GM06990 (cell line): ENCODE measurements around the gene ZNG1F.
"Not testable (repeated sequence)": the region's sequence is repeated elsewhere in the genome, so short reads cannot be mapped to it uniquely, and the experiment has no call there.

Experiments
- DNase-seq: peaks from one replicate; pipeline ENCODE4 v3.0.0-alpha.2; 2011; ENCODE audit not compliant: insufficient read length; ENCODE audit errors: extremely low read depth
- H3K27me3 ChIP-seq: replicated peaks from 2 replicates; pipeline ENCODE4 v1.6.0; 2011; ENCODE audit warnings: low read length; ENCODE audit not compliant: control insufficient read depth, insufficient read depth
- H3K36me3 ChIP-seq: 2 replicates; pipeline ENCODE4 v1.5.1; 2011; ENCODE audit warnings: low read length; ENCODE audit not compliant: control insufficient read depth, insufficient read depth
- H3K4me3 ChIP-seq: replicated peaks from 2 replicates; pipeline ENCODE4 v1.5.1; 2011; ENCODE audit warnings: low read depth, mild to moderate bottlenecking, control low read depth, low read length
- CTCF ChIP-seq: IDR thresholded peaks from 2 replicates; pipeline ENCODE4 v1.5.1; 2011; ENCODE audit warnings: low read length, control low read depth, mild to moderate bottlenecking, inconsistent platforms; ENCODE audit not compliant: insufficient read depth, poor library complexity, severe bottlenecking

The ZNG1F gene

GRCh38 chr9:41189217-41189616, at the start of gene ZNG1F:
Gene ZNG1F (minus strand): TSS chr9:41189317. CDS start chr9:41189258, 59 bp downstream.
- H3K27me3 ChIP-seq, DNase-seq, H3K36me3 ChIP-seq: not testable (repeated sequence)

GRCh38 chr9:41237110-41237749, 48.1 kb upstream of the ZNG1F start:
- not testable (repeated sequence) for DNase-seq, H3K36me3 ChIP-seq, H3K27me3 ChIP-seq
- H3K4me3 ChIP-seq, result peak overlapping the region; percentile 44

More at GRCh38 chr9:41189217-41189616, at the start of gene ZNG1F:
- not testable (repeated sequence) for H3K4me3 ChIP-seq

- peak overlapping the region; percentile 45 for H3K4me3 ChIP-seq
- not testable (repeated sequence) for H3K27me3 ChIP-seq, DNase-seq, H3K36me3 ChIP-seq
These were observed 47.5 kb upstream of the ZNG1F start for GRCh38 chr9:41236486-41237109.

GRCh38 chr9:41234811-41235805, 46.0 kb upstream of the ZNG1F start:
- peak; percentile 37 for TF ChIP-seq CTCF
- peak; percentile 82 for DNase-seq
- not testable (repeated sequence) for H3K36me3 ChIP-seq, H3K27me3 ChIP-seq
- peak overlapping the region; percentile 56 for H3K4me3 ChIP-seq

GRCh38 chr9:41234221-41234620, 45.1 kb upstream of the ZNG1F start:
- peak overlapping the region; percentile 56 for H3K4me3 ChIP-seq

GRCh38 chr9:41232326-41232725, 43.2 kb upstream of the ZNG1F start:
- peak; percentile 12 for DNase-seq
- H3K36me3 ChIP-seq, H3K27me3 ChIP-seq, H3K4me3 ChIP-seq: not testable (repeated sequence)

More at GRCh38 chr9:41234221-41234620, 45.1 kb upstream of the ZNG1F start:
- DNase-seq, H3K36me3 ChIP-seq, H3K27me3 ChIP-seq: not testable (repeated sequence)

- not testable (repeated sequence) for H3K27me3 ChIP-seq, H3K4me3 ChIP-seq, H3K36me3 ChIP-seq
- DNase-seq, result peak; percentile 20
These were observed 41.3 kb upstream of the ZNG1F start for GRCh38 chr9:41230418-41230817.

GRCh38 chr9:41229408-41230401, 40.6 kb upstream of the ZNG1F start:
- Histone ChIP-seq H3K27me3 (no peaks in the 10 kb centered on the region), H3K36me3 (peaks cover 8% of the 10 kb centered on the region), H3K4me3 (no peak overlapping the region)
- TF ChIP-seq CTCF, result no peak
- DNase-seq, result peak; percentile 48

- H3K36me3 ChIP-seq, DNase-seq, H3K4me3 ChIP-seq, H3K27me3 ChIP-seq: not testable (repeated sequence)
These were observed 30.7 kb upstream of the ZNG1F start for GRCh38 chr9:41219831-41220230.

GRCh38 chr9:41188439-41188838, 678 bp downstream of the ZNG1F start:
- DNase-seq, H3K27me3 ChIP-seq, H3K4me3 ChIP-seq, H3K36me3 ChIP-seq: not testable (repeated sequence)

GRCh38 chr9:41174994-41175393, 14.1 kb downstream of the ZNG1F start:
- not testable (repeated sequence) for H3K27me3 ChIP-seq, H3K36me3 ChIP-seq, DNase-seq, H3K4me3 ChIP-seq
